ENCODE measurements around the gene ATXN7.

The ATXN7 gene

GRCh38 chr3:63933459-63933858, 69.8 kb downstream of the ATXN7 start:
- DNase-seq (ENCODE audit: low read depth in 3 of 3) = no peak

GRCh38 chr3:63934041-63934866, 70.6 kb downstream of the ATXN7 start:
- no peak for DNase-seq (ENCODE audit: low read depth in 3 of 3)

- DNase-seq (ENCODE audit: low read depth in 3 of 3) = no peak
Measured at GRCh38 chr3:63936925-63937324, 73.3 kb downstream of the ATXN7 start.

- no peak for DNase-seq (ENCODE audit: low read depth in 3 of 3)
Measured at GRCh38 chr3:63937661-63938651, 74.3 kb downstream of the ATXN7 start.

GRCh38 chr3:63940389-63940757, 76.7 kb downstream of the ATXN7 start:
- DNase-seq (ENCODE audit: low read depth in 3 of 3) = no peak

- no peak for DNase-seq (ENCODE audit: low read depth in 3 of 3)
Measured at GRCh38 chr3:63942528-63942927, 78.9 kb downstream of the ATXN7 start.

GRCh38 chr3:63943678-63944077, 80.0 kb downstream of the ATXN7 start:
- DNase-seq (ENCODE audit: low read depth in 3 of 3) = no peak

GRCh38 chr3:63945558-63946096, 82.0 kb downstream of the ATXN7 start:
- no peak for DNase-seq (ENCODE audit: low read depth in 3 of 3)

GRCh38 chr3:63946753-63947152, 83.1 kb downstream of the ATXN7 start:
- DNase-seq (ENCODE audit: low read depth in 3 of 3) = no peak

- DNase-seq (ENCODE audit: low read depth in 3 of 3) = no peak
Measured at GRCh38 chr3:63947594-63947993, 83.9 kb downstream of the ATXN7 start.

GRCh38 chr3:63949005-63949404, 85.3 kb downstream of the ATXN7 start:
- no peak for DNase-seq (ENCODE audit: low read depth in 3 of 3)

- DNase-seq (ENCODE audit: low read depth in 3 of 3) = no peak
Measured at GRCh38 chr3:63950698-63951097, 87.0 kb downstream of the ATXN7 start.

GRCh38 chr3:63951492-63952247, 88.0 kb downstream of the ATXN7 start:
- no peak for DNase-seq (ENCODE audit: low read depth in 3 of 3)

GRCh38 chr3:63952248-63952594, 88.6 kb downstream of the ATXN7 start:
- DNase-seq (ENCODE audit: low read depth in 3 of 3) = no peak

GRCh38 chr3:63954182-63954581, 90.5 kb downstream of the ATXN7 start:
- no peak for DNase-seq (ENCODE audit: low read depth in 3 of 3)

- DNase-seq (ENCODE audit: low read depth in 3 of 3) = no peak
Measured at GRCh38 chr3:63955036-63955650, 91.5 kb downstream of the ATXN7 start.

- no peak for DNase-seq (ENCODE audit: low read depth in 3 of 3)
Measured at GRCh38 chr3:63955830-63956545, 92.3 kb downstream of the ATXN7 start.

GRCh38 chr3:63959146-63959545, 95.5 kb downstream of the ATXN7 start:
- no peak for DNase-seq (ENCODE audit: low read depth in 3 of 3)

GRCh38 chr3:63960048-63960711, 96.5 kb downstream of the ATXN7 start:
- no peak for DNase-seq (ENCODE audit: low read depth in 3 of 3)

- no peak for DNase-seq (ENCODE audit: low read depth in 3 of 3)
Measured at GRCh38 chr3:63961891-63962290, 98.2 kb downstream of the ATXN7 start.
